Osteocyte (in vitro differentiated cells): ENCODE measurements around the gene PLA2G4A. TPM values are rescaled to one million over a fixed set of nuclear protein-coding genes. Genes with fewer than 3 reads are reported as not detected.

ENCODE experiments used
- DNase-seq: peaks from one replicate; pipeline ENCODE4 v3.0.0; 2021; ENCODE audit warnings: mixed read lengths; ENCODE audit not compliant: unreplicated experiment; ENCODE audit errors: extremely low spot score
- H3K27ac Mint-ChIP-seq: one replicate; pipeline ENCODE4 v1.8.0; 2021; ENCODE audit warnings: mild to moderate bottlenecking, mixed read lengths; ENCODE audit not compliant: unreplicated experiment
- H3K27me3 Mint-ChIP-seq: one replicate; pipeline ENCODE4 v1.8.0; 2021; ENCODE audit warnings: mixed read lengths; ENCODE audit not compliant: unreplicated experiment
- H3K36me3 Mint-ChIP-seq: one replicate; pipeline ENCODE4 v1.8.0; 2021; ENCODE audit warnings: mixed read lengths; ENCODE audit not compliant: unreplicated experiment
- H3K4me1 Mint-ChIP-seq: one replicate; pipeline ENCODE4 v1.8.0; 2021; ENCODE audit warnings: mixed read lengths; ENCODE audit not compliant: unreplicated experiment
- H3K4me3 Mint-ChIP-seq: one replicate; pipeline ENCODE4 v1.8.0; 2021; ENCODE audit warnings: mild to moderate bottlenecking, moderate library complexity, mixed read lengths; ENCODE audit not compliant: unreplicated experiment
- H3K9me3 Mint-ChIP-seq: one replicate; pipeline ENCODE4 v1.8.0; 2021; ENCODE audit warnings: mixed read lengths; ENCODE audit not compliant: unreplicated experiment
- total RNA-seq: library from RNA; stranded (reverse); gene quantifications from 2 replicates; pipeline ENCODE4 v1.2.1, GENCODE V29; 2021
- TF ChIP-seq, protein P1 (sequence below): fragments of 200-600 bp; sonication (generic); IDR thresholded peaks from 2 replicates; pipeline ENCODE4 v1.5.0; 2021; ENCODE audit warnings: antibody characterized with exemption, mild to moderate bottlenecking, moderate library complexity

Gene PLA2G4A
- total RNA-seq, 1 donor from 2014 or later, result 2.4 TPM

DNA sequence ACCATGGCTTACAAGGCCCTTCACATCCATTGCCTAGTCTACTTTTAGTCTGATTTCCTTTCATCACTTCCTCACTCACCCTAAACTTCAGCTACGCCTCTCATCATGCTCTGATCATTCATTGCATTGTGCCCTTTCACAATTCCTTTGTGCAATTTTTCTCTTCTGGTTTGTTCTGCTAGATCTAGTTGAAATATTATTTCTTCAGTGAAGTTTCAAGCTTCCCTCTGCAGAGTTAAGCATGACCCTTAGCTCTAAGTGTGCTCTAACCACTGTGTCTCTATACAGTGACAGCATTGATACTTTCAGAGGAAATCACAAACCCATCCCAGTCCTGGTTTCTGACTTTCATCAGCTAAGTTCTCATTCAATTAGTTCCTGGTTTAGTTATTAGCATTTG is 166.1 kb downstream of the PLA2G4A start:
- DNase-seq, result no peak
- H3K27ac Mint-ChIP-seq, result no peak overlapping the region
- H3K27me3 Mint-ChIP-seq, result peaks cover 18% of the 10 kb centered on the region
- H3K4me3 Mint-ChIP-seq, result no peak overlapping the region
- no peaks in the 10 kb centered on the region for H3K4me1 Mint-ChIP-seq
- no peaks in the 10 kb centered on the region for H3K9me3 Mint-ChIP-seq
- no peaks in the 10 kb centered on the region for H3K36me3 Mint-ChIP-seq
- TF ChIP-seq, protein P1, sequence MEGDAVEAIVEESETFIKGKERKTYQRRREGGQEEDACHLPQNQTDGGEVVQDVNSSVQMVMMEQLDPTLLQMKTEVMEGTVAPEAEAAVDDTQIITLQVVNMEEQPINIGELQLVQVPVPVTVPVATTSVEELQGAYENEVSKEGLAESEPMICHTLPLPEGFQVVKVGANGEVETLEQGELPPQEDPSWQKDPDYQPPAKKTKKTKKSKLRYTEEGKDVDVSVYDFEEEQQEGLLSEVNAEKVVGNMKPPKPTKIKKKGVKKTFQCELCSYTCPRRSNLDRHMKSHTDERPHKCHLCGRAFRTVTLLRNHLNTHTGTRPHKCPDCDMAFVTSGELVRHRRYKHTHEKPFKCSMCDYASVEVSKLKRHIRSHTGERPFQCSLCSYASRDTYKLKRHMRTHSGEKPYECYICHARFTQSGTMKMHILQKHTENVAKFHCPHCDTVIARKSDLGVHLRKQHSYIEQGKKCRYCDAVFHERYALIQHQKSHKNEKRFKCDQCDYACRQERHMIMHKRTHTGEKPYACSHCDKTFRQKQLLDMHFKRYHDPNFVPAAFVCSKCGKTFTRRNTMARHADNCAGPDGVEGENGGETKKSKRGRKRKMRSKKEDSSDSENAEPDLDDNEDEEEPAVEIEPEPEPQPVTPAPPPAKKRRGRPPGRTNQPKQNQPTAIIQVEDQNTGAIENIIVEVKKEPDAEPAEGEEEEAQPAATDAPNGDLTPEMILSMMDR, result no peak

- no peaks in the 10 kb centered on the region for H3K9me3 Mint-ChIP-seq
- no peak for DNase-seq
- H3K4me3 Mint-ChIP-seq, result no peak overlapping the region
- TF ChIP-seq, protein P1, result no peak
- no peaks in the 10 kb centered on the region for H3K36me3 Mint-ChIP-seq
- H3K27ac Mint-ChIP-seq, result no peak overlapping the region
- no peaks in the 10 kb centered on the region for H3K4me1 Mint-ChIP-seq
- H3K27me3 Mint-ChIP-seq, result peaks cover 18% of the 10 kb centered on the region
These were observed 168.1 kb downstream of the PLA2G4A start for GRCh38 chr1:186996816-186997215.

- Mint-ChIP-seq H3K36me3 (no peaks in the 10 kb centered on the region), H3K4me3 (no peak overlapping the region), H3K4me1 (no peaks in the 10 kb centered on the region), H3K27ac (no peak overlapping the region), H3K27me3 (peaks cover 18% of the 10 kb centered on the region), H3K9me3 (no peaks in the 10 kb centered on the region)
- no peak for DNase-seq
- TF ChIP-seq, protein P1, result no peak
These were observed 169.1 kb downstream of the PLA2G4A start for GRCh38 chr1:186997877-186998276.

DNA sequence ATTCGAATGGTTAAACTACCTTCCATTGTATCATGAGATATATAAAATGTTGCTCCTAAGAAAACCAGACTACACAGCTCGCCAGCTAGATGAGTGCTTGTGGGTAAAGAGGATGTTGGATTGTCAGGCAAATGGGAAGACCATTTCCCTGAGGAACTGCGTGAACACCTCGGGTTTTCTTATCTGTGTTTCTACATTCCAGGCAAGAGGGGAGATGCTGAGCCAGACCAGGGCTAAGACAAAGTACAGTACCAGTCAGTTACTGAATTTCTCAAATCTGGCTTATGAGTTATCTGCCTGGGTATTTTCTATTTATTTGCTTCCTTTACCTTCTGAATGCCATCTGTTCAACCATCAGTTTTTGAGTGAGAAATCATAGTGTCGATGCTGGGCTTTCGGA is 170.8 kb downstream of the PLA2G4A start:
- no peak overlapping the region for H3K27ac Mint-ChIP-seq
- TF ChIP-seq, protein P1, result no peak
- peaks cover 5% of the 10 kb centered on the region for H3K27me3 Mint-ChIP-seq
- H3K4me3 Mint-ChIP-seq, result no peak overlapping the region
- no peaks in the 10 kb centered on the region for H3K9me3 Mint-ChIP-seq
- no peak for DNase-seq
- no peaks in the 10 kb centered on the region for H3K36me3 Mint-ChIP-seq
- H3K4me1 Mint-ChIP-seq, result no peaks in the 10 kb centered on the region

DNA sequence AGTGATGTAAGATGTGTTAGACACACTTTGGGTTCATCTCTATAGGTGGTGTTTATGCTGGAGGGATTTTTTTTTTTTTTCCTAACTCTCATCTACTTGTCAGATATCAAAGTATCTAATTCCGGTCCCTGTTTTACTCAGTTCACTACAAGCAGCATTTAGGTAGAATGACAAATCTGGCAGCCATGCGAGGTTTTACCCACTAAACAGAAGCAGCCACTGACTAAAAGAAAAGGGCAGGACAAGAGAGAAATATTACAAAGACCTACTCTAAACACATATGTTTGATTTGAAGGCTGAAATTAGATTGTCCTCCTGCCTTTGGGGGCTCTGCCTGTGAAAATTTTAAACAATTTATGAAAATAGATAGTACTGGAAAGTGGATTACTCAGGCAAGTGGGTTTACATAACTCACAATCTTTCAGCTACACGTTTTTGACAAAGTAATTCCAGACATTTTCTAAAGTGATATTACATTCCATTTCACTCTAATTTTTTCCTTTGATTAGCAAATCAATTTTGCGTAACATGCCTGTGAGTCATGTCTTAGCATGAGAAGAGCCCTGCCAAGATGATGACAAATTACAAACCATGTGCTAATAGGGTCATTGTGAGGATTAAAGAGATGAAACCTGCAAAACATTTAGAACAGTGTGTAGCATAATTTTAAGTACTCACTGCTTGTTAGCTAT is 172.6 kb downstream of the PLA2G4A start:
- no peak overlapping the region for H3K4me3 Mint-ChIP-seq
- H3K9me3 Mint-ChIP-seq, result no peaks in the 10 kb centered on the region
- H3K36me3 Mint-ChIP-seq, result no peaks in the 10 kb centered on the region
- H3K27ac Mint-ChIP-seq, result no peak overlapping the region
- no peak for DNase-seq
- H3K4me1 Mint-ChIP-seq, result no peaks in the 10 kb centered on the region
- TF ChIP-seq, protein P1, result no peak
- peaks cover 5% of the 10 kb centered on the region for H3K27me3 Mint-ChIP-seq
